Calu3 (cell line): ENCODE measurements around the gene USP32. TPM values are rescaled to one million over a fixed set of nuclear protein-coding genes. Genes with fewer than 3 reads are reported as not detected.
A peak's percentile ranks its signal among the peaks of the same experiment; 100 is the strongest.

Experiments
- BruUV-seq: library from RNA; stranded (reverse); fragments of 400-500 nt; replicated peaks from 2 replicates; lab custom pipeline; 2021; lab: Mats Ljungman, UMichigan
- CTCF ChIA-PET: fragments of 300-600 bp; sonication (Branson Sonifier 250); formaldehyde crosslinking; loops from one replicate; lab custom pipeline; 2022; ENCODE audit warnings: antibody characterized with exemption; lab: Charles Lee
- DNase-seq: peaks from one replicate; pipeline ENCODE4 v3.0.0; 2022
- H3K27ac Mint-ChIP-seq: one replicate; pipeline ENCODE4 v1.8.0; 2022; ENCODE audit warnings: mixed read lengths; ENCODE audit not compliant: unreplicated experiment
- H3K27me3 Mint-ChIP-seq: one replicate; pipeline ENCODE4 v1.8.0; 2022; ENCODE audit warnings: mixed read lengths; ENCODE audit not compliant: unreplicated experiment
- H3K36me3 Mint-ChIP-seq: one replicate; pipeline ENCODE4 v1.8.0; 2022; ENCODE audit warnings: mild to moderate bottlenecking, moderate library complexity, mixed read lengths; ENCODE audit not compliant: insufficient read depth, unreplicated experiment
- H3K4me1 Mint-ChIP-seq: one replicate; pipeline ENCODE4 v1.8.0; 2022; ENCODE audit warnings: mild to moderate bottlenecking, low read depth, mixed read lengths; ENCODE audit not compliant: unreplicated experiment
- H3K4me3 Mint-ChIP-seq: one replicate; pipeline ENCODE4 v1.8.0; 2022; ENCODE audit warnings: mild to moderate bottlenecking, low read depth, moderate library complexity, mixed read lengths; ENCODE audit not compliant: unreplicated experiment
- H3K9me3 Mint-ChIP-seq: one replicate; pipeline ENCODE4 v1.8.0; 2022; ENCODE audit warnings: low read depth, mixed read lengths; ENCODE audit not compliant: unreplicated experiment
- CTCF ChIP-seq: fragments of 200-600 bp; IDR thresholded peaks from one replicate; pipeline ENCODE4 v1.8.0; 2022; ENCODE audit warnings: antibody characterized with exemption; ENCODE audit not compliant: unreplicated experiment
- intact Hi-C: fragments of 100-400 bp; cut with micrococcal nuclease; formaldehyde crosslinking; loops from one replicate; pipeline ENCODE4 v1.10.0; 2022; ENCODE audit not compliant: unreplicated experiment
- total RNA-seq: library from RNA; stranded (reverse); gene quantifications from 2 replicates; pipeline ENCODE4 v1.2.3, GENCODE V29; 2022

The USP32 gene
- total RNA-seq, 1 experiment from 2014 or later = 29.6 TPM

- Mint-ChIP-seq H3K4me1 (peaks cover 9% of the 10 kb centered on the region), H3K36me3 (no peaks in the 10 kb centered on the region), H3K27me3 (peaks cover 26% of the 10 kb centered on the region), H3K4me3 (peak overlapping the region; percentile 29), H3K9me3 (no peaks in the 10 kb centered on the region), H3K27ac (no peak overlapping the region)
- DNase-seq = no peak
- intact Hi-C loops = loop anchor here (5.0 kb wide), 1 partner anchor 36 kb away; no protein-coding TSS in a partner anchor
- CTCF ChIA-PET = no interaction called here
- BruUV-seq = no TSS peak
- TF ChIP-seq CTCF = no peak
These were observed 240.6 kb downstream of the USP32 start for GRCh38 chr17:60151355-60151754.

- no peak for TF ChIP-seq CTCF
- CTCF ChIA-PET = no interaction called here
- intact Hi-C loops = loop anchor here (5.0 to 10.0 kb wide), 2 partner anchors 37 to 285 kb away; no protein-coding TSS in a partner anchor
- Mint-ChIP-seq H3K36me3 (no peaks in the 10 kb centered on the region), H3K4me1 (peaks cover 9% of the 10 kb centered on the region), H3K27me3 (peaks cover 30% of the 10 kb centered on the region), H3K4me3 (peak within 1 kb of the TSS; percentile 47), H3K27ac (no peak within 1 kb of the TSS), H3K9me3 (no peaks in the 10 kb centered on the region)
- no peak for DNase-seq
- BruUV-seq = no TSS peak
These were observed 242.0 kb downstream of the USP32 start, which contains the start of gene CA4 for GRCh38 chr17:60149691-60150582. TSS of gene CA4 (plus strand) at chr17:60149973. CDS start at chr17:60150035, 62 bp downstream.

GRCh38 chr17:60148373-60148772 lies 243.6 kb downstream of the USP32 start:
- H3K9me3 Mint-ChIP-seq = no peaks in the 10 kb centered on the region
- BruUV-seq = no TSS peak
- no peak for TF ChIP-seq CTCF
- H3K4me3 Mint-ChIP-seq = no peak overlapping the region
- CTCF ChIA-PET = no interaction called here
- intact Hi-C loops = loop anchor here (10.0 kb wide), 1 partner anchor 286 kb away; no protein-coding TSS in a partner anchor
- H3K27ac Mint-ChIP-seq = no peak overlapping the region
- peaks cover 9% of the 10 kb centered on the region for H3K4me1 Mint-ChIP-seq
- DNase-seq = no peak
- no peaks in the 10 kb centered on the region for H3K36me3 Mint-ChIP-seq
- peaks cover 46% of the 10 kb centered on the region for H3K27me3 Mint-ChIP-seq

GRCh38 chr17:60147553-60148223 lies 244.2 kb downstream of the USP32 start:
- Mint-ChIP-seq H3K4me3 (no peak overlapping the region), H3K27me3 (peaks cover 46% of the 10 kb centered on the region), H3K27ac (no peak overlapping the region), H3K4me1 (peaks cover 13% of the 10 kb centered on the region), H3K9me3 (no peaks in the 10 kb centered on the region), H3K36me3 (no peaks in the 10 kb centered on the region)
- TF ChIP-seq CTCF = no peak
- no TSS peak for BruUV-seq
- DNase-seq = no peak
- CTCF ChIA-PET = no interaction called here
- intact Hi-C loops = loop anchor here (10.0 kb wide), 1 partner anchor 287 kb away; no protein-coding TSS in a partner anchor
